Stimulated activated CD8-positive, alpha-beta memory T cell treated with anti-CD3 and anti-CD28 coated beads, Interleukin-15, amount 100 ng/mL, for 4 hours (primary cell): Measurements from ENCODE around the gene CYP1B1.
A peak's percentile ranks its signal among the peaks of the same experiment; 100 is the strongest.
"Not testable (repeated sequence)": the region's sequence is repeated elsewhere in the genome, so short reads cannot be mapped to it uniquely, and the experiment has no call there.

ENCODE experiments used
- DNase-seq, 2 donors: peaks; one replicate each; pipeline ENCODE4 v3.0.0-alpha.2; 2020; ENCODE audit warnings: low read depth in 2 of 2

The CYP1B1 gene

DNA sequence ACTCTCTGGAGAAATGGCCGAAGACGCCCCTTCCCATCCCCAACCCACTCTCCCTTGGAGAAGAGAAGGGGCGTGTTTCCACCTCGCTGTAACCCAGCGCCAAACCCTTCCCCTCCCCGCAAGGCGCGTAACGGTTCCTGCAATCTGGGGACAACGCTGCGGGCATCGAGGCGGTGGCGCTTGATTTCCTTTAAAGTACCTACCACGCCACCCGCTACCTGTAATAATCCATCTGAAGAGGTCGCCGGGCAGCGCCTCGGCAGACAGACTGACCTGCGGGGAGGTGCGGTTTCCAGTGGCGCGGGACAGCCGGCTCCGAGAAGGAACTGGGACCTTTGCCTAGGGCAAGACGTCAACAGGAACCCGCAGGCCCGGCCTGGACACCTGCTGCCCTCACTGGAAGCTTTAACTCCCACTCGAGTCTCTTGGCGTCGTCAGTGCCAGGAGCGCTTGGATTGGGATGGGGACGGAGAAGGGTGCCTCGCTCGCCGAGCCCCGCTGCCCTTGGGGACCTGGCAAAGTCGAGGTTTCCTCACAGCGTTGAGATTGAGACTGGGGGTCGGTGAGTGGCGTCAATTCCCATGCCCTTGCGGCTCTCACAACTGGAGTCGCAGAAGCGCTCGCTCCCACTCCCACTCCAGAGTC, at the start of gene CYP1B1:
Gene CYP1B1 (minus strand): TSS at position 645 of the 645 bp plus-strand sequence. CDS start 763 bp downstream, outside the sequence.
- no peak for DNase-seq

DNA sequence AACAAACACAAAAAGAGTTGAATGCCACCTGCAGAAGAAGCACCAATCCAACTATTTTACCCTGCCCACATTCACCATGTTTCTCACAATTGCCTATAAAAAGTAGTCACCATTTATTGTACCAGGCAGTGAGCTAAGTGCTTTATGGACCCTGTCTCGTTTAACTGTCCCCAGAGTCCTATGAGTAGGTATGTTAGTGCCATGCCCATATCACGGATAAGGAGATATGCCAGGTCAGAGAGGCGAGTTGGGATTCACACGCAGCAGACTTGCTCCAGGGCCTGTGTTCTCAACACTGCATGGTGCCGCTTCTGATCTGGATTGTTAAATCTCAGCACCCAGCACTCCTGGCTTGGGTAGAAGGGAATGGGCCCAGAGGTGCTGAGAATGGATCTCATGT, 49.1 kb upstream of the CYP1B1 start:
- DNase-seq, result no peak

DNA sequence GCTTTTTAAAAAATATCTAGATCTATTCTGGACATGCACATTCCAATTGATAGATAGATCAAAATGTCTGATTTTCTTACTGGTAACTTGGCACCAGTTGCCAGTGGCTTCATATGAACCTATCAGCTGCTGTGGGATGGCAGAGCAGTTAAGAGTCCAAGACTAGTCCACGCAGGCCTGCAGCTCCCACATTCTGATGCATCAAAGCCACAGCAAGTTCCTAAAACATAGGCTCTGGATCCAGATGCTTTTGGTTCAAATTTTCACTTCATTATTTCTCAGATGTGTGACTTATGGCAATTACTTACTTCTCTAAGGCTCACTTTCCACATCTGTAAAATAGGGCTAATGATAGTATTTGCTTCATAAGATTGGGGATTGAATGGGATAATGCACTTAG, 48.0 kb upstream of the CYP1B1 start:
- DNase-seq, result no peak

DNA sequence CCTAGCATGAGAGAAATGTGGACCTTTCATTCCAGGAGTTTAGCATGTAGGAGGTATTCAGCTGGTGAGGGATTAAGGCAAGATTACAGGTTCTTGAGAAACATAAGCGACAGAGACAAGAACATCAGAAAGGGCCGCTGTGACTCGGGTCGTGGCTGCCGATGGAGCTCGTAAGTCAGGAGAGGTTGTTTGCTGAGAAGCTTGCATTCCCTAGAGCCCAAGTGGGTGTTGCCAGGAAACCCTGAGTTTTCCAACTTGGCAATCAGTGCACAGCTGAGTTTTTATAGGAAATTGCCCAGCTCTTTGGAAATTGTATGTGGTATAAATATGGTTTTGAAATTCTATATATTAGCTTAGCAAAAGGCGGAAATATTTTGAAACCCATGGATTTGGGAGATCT, 46.4 kb upstream of the CYP1B1 start:
- no peak for DNase-seq

DNA sequence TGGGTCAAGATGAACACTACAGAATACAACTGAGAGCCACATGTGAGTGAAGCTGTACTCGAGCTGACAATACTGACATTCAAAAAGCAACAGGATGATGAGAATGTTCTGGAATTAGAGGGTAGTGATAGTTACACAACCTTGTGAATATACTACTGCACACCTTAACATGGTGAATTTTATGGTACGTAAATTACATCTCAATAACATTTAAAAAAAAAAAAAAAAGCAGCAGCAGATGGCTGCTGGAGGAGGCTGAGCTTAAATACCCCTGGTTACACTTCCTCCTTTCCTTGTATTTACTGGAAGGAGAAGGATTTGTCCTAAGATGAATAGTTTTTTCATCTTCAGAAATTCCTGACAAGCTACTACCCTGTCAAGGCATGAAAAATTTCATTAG, 45.5 kb upstream of the CYP1B1 start:
- DNase-seq, result no peak

DNA sequence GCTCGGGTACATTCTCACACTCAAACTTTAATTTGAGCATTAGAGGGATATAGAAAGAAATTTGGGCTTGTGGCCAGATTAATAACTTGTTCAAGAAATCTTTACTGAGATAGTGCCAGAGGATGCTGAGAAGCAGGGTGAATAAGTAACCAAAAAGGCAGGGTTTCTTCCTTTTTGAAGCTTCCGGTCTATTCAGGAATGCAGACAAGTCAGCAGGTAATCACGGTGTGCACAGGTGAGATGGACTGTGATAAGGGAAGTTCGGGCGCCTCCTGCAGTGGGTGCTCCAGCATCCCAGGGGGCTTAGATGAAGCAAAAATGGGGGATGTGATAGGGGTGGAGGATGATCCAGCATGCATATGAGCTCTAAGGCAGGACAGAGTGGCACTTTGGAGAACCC, 44.9 kb upstream of the CYP1B1 start:
- DNase-seq, result no peak

DNA sequence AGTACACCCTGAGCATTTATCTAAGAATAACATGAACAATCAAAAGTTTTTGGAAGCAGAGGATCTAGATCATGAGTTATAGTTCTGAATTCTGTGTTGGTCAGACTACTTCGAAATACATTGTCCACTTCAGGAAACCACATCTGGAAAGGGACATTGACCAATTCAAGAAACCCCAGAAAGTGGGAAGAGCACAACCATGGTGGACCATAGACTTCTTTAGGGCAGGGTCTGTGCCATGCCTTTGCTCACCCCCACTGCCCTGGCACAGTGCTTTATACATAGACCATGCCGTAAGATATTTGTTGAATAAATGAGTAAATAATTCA, 44.3 kb upstream of the CYP1B1 start:
- no peak for DNase-seq

DNA sequence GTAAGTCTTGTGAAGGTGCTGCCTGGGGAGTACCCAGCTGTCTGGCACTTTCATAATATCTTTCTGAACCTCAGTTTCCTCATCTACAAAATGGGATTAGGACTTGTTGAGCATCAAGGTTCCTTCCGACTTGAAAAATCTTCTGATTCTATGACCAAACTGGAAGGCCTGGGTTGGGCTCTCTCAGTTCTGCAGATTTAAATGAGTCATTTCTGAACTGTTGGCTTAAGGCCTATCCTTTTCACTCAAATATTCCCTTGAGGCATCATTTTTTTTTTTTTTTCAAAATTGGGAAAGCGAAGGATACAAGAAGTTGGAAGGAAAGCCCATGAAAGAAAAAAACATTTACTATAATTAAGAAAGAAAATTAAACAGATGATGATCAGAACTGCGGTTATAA, 40.8 kb upstream of the CYP1B1 start:
- DNase-seq, result no peak

DNA sequence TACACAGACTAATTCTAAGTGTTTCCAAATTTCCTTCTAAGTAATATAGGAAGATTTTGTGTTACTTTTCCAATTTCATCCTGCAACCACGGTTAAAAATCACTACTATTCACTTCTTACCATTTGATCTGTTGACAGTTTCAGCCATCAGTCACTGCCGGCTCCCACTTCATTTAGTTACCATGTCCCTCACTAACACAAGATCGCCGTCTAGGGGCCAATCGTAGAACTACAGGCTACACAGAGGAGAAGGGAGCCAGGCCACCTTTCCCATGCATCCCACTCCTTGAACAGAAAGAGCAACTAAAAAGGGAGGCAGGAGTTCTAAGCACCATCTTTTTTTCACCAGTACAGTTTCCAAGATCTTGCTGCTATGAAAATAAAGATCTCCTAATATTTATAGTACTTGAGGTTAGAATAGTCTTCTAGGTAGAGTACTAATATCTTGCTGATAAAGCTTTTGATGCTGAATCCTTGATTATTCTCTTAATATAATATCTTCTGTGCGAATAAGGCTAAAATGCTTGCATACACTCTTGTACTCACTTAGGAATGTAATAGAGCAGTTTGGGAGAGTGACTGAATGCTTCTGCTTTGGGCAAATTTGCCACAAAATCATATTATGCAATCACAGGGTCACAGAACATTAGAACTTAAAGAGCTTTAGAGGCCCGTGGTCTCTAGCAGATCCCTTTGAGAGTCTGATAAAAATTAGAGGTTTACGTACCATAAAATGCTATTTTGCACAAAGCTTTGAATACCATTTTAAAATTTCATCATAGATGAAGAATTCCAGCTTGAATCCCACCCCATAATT, 39.5 kb upstream of the CYP1B1 start:
- peak; percentile 4 to 25 for DNase-seq

DNA sequence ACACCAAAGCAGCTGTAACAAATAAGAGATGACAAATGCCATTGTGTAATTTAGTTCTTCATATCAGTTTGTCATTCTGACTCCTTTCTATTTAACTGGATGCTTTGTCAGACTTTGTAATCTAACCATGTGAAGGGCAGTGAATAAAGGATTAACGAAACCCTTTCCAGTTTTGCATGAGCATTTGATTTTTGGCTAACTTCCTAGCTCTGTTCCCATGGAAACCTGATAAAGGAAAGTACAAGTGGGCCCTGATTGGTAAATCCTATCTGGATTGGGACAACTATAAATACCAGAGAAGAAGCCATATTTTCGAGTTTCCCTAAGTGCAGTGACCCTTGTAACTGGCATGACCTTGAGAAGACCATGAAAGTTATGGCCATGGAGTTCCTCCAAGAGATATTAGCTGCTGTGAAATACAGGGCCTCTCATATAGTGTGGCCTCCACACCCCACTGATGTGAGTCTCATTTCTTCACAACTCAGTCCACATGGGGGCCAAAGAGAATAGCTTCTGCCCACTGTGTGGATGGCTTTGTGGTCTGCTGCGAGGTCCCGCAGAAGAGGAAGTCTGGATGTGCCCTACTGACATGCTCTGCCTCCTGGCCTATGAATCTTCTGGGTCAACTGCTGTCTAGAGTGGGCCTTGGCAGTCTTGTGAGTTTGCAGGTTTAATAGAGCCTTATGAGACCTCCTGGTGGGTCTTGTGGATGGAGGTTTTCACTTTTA, 38.2 kb upstream of the CYP1B1 start:
- no peak for DNase-seq

DNA sequence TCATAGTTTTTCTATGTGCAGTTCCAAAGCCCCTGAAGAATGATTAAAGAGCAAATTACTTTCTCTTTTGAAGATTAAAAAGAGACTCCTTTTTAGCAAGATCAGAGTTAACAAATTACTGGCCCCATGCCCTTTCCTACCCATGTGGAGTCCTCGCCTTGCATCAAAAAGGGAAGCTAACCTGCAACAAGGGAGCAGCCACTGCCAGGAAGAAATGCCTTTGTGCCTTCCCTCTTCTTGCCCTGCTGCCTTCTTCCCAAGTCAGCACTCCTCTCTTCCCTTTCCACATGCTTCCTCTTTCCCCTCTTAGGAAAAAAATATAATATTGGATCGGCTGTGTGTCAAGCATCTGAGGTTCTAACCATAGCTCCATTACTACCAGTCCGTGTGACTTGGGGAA, 37.1 kb upstream of the CYP1B1 start:
- DNase-seq, result no peak

DNA sequence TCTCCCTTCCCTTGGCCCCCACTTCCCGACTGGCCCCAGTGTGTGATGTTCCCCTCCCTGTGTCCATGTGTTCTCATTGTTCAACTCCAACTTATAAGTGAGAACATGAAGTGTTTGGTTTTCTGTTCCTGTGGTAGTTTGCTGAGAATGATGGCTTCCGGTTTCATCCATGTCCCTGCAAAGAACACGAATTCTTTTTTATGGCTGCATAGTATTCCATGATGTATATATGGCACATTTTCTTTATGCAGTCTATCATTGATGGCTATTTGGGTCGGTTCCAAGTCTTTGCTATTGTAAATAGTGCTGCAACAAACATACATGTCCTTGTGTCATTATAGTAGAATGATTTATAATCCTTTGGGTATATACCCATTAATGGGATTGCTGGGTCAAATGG, 35.4 kb upstream of the CYP1B1 start:
- not testable (repeated sequence) for DNase-seq

DNA sequence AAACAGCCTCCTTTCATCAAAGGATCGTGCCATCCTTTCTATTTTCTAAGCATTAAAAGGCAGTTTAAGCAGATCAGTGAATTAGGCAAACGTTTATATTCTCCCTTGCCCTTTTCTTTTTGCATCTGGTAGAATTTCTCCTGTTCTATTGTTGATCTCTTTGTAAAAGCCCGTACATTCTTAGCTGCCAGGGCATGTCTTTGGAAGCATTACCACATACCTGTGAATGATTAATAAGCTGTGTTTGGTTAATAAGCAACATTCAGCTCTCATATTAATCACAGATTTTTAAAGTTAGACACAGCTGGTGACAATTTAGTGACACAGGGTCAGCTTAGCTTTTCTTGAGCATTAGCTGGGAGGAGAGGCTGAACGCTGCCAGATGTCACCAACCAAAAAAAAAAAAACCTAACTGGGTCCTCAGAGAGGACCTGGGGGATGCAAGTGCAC, 33.8 kb upstream of the CYP1B1 start:
- DNase-seq, result no peak

DNA sequence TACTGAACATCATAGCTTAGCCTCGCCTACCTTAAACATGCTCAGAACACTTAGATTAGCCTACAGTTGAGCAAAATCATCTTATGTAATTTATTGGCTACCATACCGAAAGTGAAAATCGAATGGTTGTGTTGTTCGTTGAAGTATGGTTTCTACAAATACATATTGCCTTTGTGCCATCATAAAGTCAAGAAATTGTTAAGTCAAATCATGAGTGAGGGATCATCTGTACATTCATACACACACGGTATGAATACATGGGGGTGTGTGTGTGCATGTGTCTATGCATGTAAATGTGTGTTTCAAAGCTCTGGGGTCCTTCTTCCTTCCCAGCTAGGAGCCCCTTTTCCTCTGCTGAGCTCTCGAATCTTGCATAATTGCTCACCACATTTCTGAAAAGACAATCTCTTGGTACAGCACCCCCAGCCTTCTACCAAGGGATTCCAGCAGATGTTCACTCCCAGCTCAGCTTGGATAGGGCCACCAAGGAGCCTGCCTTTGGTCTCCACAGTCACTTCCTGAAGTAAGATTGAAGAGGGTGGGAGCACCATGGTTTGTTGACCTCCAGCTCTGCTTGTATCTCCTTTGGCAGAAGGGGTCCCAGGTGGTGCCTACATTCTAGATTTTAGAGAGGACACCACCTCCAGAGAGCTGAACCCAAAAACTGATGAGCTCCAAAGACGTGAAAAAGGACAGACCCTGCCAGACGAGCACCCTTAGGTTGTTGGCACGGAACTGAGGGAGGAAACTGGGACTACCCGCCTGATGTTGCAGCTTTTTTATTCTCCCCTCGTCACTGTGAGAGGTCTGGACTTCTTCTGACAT, 33.2 kb upstream of the CYP1B1 start:
- no peak for DNase-seq

DNA sequence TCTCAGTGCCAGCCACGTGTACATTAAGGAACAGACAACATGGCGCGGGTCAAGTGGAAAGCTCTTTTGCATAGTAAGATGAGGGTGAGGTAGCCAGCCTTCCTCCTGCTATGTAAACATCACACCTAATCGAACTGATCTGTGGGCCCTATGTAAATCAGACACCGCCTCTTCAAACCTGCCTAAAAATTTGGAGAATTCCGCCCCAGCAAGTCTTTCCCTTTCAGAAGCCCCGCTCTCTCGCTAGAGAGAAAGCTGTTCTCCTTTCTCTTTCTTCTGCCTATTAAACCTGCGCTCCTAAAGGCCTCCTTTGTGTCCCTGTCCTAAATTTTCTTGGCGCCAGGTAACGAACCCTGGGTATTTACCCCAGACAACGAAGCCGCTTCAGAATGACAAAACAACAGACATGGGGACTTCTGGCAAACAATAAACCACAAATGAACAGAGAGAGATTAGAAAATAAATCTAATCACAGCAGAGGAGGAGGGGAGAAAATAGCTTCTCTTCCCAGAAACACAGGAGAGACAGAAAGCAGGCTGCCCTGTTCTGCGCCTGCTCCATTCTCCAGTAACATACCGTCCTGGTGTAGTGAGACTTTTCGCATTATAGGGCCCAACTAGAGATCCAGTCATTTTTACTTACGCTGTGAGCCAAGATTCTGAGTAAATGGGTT, 31.9 kb upstream of the CYP1B1 start:
- DNase-seq, result no peak

DNA sequence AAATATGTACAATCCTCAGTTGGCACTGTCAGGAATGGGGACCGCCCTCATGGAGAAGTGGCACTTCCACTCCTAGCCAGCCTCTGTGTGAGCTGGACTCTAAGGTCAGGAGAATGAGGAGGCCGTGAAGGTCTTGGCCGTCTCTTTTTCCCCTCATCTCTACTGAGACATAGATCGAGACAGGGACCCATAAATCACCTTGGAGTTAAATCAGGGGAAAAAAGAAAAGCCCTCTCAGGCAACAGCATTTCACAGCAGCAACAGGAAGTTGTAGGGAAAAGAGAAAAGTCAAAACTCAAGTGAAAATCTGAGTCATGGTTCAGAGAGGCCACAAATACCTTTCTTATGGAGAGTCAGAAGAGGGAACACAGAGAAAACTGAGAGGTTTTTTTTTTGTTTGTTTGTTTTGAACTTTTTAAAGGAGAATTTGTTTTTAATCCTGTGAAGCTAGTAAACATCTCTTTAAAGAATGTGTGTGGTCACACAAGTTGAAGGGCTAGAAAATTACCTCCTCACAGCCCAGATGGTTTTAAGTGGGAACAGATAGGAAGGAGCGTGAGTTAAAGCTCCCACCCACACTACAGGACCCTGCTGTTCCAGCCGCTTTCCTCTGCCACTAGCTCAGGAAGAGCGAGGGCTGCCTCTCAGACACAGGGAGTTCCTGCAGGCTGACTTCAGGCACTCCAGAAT, 30.6 kb upstream of the CYP1B1 start:
- DNase-seq, result no peak

DNA sequence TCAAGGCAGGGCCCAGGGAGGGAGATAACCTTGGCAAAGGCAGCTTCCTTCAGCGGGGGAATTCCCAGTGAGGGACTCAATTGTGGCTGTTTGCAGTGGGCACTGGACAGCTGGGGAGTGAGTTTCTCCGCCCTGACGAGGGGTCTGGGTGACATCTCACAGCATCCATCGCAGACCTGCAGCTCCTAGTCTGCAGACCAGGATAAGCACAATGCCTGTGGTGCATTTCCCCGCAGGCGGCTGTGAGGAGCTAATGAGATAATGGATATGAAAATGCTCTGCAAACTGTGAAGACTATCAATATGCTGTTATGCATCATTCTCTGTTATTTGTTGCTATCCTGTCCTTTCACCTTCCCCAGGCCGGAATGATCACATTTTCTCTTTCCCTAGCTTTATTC, 30.0 kb upstream of the CYP1B1 start:
- no peak for DNase-seq

DNA sequence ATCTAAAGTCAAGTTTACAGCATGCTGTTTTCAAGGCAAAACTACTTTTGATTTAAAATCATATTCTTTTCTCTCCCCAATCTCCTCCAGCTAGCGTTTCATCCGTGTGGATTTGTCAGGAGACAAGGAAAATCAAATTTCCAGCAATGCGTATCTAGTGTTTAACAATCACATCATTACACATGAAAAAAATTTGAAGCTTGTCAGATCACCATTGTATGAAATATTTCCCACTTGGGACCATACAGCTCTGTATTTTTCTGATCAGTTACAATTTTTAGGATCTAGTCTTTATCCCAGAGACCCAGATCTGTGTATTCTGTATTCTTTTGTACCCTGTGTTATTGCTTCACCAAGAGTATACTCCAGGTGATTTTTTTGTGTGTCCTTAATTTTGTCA, 28.6 kb upstream of the CYP1B1 start:
- no peak for DNase-seq

DNA sequence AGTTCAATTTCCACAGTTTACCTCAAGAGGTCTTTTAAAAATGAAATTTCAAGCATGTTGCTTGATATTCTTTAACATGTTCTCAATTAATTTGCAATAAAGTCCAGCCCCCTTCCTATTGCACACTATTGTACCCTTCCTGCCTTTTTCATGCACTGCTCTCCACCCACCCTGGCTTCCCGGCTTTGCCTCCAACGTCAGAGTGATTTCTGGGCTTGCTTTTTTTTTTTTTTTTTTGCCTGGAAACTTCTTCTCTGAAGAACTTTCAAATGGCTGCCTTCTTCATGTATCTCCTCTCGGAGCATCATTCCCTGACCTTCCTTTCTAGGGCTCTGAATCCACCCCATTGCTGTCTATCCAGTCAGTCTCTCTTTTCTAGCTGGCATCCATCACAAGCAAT, 24.4 kb upstream of the CYP1B1 start:
- DNase-seq, result no peak

DNA sequence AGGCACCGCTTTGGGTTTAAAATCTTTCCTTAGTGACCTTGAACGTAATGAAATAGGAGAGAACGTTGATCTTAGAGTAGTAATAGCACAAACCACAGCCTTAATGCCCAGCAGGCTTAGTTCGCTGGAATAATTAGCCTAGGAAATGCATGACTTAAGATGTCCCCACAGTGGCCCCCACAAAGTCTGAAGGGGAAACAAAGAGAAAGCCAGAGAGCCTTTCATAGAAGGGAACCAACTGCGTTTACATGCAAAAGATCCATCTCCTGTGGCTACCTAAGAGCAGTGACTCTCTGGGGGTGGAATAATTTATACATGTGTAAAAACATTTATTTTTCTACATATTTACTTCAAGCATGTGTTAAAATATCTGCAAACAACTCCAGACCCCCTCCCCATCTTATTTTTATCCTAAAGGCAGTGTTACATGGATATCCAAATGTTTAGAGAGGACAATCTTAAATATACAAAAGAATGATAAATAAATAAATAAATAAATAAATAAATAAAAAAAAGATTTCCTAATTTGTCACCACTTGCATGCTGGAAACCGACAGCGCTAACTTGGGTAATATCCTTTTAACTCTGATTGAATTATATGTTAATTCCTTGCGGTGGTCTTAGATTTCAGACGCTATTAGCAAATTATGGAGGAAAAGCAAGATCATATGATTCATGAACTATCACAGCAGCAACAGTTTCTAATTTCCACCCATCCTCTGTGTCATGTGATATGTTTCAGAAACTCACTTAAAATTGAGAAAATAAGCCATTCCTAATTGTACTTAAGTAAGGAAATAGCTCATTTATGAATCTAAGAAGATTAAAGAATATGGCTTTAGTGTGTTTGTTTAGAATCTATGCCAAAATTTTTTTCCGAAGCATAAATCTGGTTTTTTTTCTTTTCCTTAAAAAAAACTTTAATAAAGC, 23.4 kb upstream of the CYP1B1 start:
- no peak for DNase-seq
